HK-2 (cell line): ENCODE data around the gene CD200R1.

Source experiments
- DNase-seq: peaks from one replicate; pipeline ENCODE4 v3.0.0-alpha.2; 2018; ENCODE audit not compliant: unreplicated experiment

CD200R1 gene

GRCh38 chr3:112974894-112975293, at the start of gene CD200R1:
CD200R1 (minus strand) TSS chr3:112975103; CDS start chr3:112974857, 246 bp downstream.
- DNase-seq, result no peak

GRCh38 chr3:113021471-113021870, 46.6 kb upstream of the CD200R1 start:
- DNase-seq, result no peak

- DNase-seq, result peak; percentile 95
Observed at GRCh38 chr3:113019182-113020137, 44.6 kb upstream of the CD200R1 start.

- no peak for DNase-seq
Observed at GRCh38 chr3:113018536-113019181, 43.8 kb upstream of the CD200R1 start.

GRCh38 chr3:113013593-113013992, 38.7 kb upstream of the CD200R1 start:
- DNase-seq, result no peak

GRCh38 chr3:113008117-113008516, 33.2 kb upstream of the CD200R1 start:
- DNase-seq, result no peak

- DNase-seq, result no peak
Observed at GRCh38 chr3:113006359-113007056, 31.6 kb upstream of the CD200R1 start.

GRCh38 chr3:113005611-113006010, 30.7 kb upstream of the CD200R1 start:
- DNase-seq, result no peak

- DNase-seq, result no peak
Observed at GRCh38 chr3:113002679-113003078, 27.8 kb upstream of the CD200R1 start.

GRCh38 chr3:113002037-113002436, 27.1 kb upstream of the CD200R1 start:
- DNase-seq, result no peak

- DNase-seq, result no peak
Observed at GRCh38 chr3:113000691-113001090, 25.8 kb upstream of the CD200R1 start.

GRCh38 chr3:112995800-112996199, 20.9 kb upstream of the CD200R1 start:
- DNase-seq, result no peak

- DNase-seq, result peak; percentile 94
Observed at GRCh38 chr3:112990672-112991602, 16.0 kb upstream of the CD200R1 start, which contains the start of gene GTPBP8. GTPBP8 (plus strand) TSS chr3:112990984; CDS start chr3:112991000, 16 bp downstream.

GRCh38 chr3:112987710-112988334, 12.9 kb upstream of the CD200R1 start:
- DNase-seq, result no peak

GRCh38 chr3:112984485-112984884, 9.6 kb upstream of the CD200R1 start:
- DNase-seq, result no peak

GRCh38 chr3:112982710-112983109, 7.8 kb upstream of the CD200R1 start:
- DNase-seq, result no peak

GRCh38 chr3:112980080-112980479, 5.2 kb upstream of the CD200R1 start:
- DNase-seq, result no peak

GRCh38 chr3:112979244-112979832, 4.4 kb upstream of the CD200R1 start:
- DNase-seq, result no peak

- no peak for DNase-seq
Observed at GRCh38 chr3:112976953-112977352, 2.0 kb upstream of the CD200R1 start.

- DNase-seq, result no peak
Observed at GRCh38 chr3:112976001-112976400, 1.1 kb upstream of the CD200R1 start.
